BLaER1 treated with 17β-estradiol and CSF1 and Interleukin-3, amounts not matched to agents 10 nM and 100 nM (cell line): ENCODE measurements around the gene AFMID.

Source experiments
- H3K27ac ChIP-seq, 11 experiments: shearing (Covaris generic); formaldehyde crosslinking; 2 replicates each; pipeline ENCODE4 v1.8.1; 2022
- H3K27me3 ChIP-seq, 11 experiments: shearing (Covaris generic); formaldehyde crosslinking; 2 replicates each; pipeline ENCODE4 v1.8.1; 2022
- H3K36me3 ChIP-seq, 11 experiments: shearing (Covaris generic); formaldehyde crosslinking; 2 replicates each; pipeline ENCODE4 v1.8.1; 2022
- H3K4me1 ChIP-seq, 10 experiments: shearing (Covaris generic); formaldehyde crosslinking; 2 replicates each; pipeline ENCODE4 v1.8.1; 2022
- H3K4me2 ChIP-seq, 11 experiments: shearing (Covaris generic); formaldehyde crosslinking; 2 replicates each; pipeline ENCODE4 v1.8.1; 2022
- H3K4me3 ChIP-seq, 10 experiments: shearing (Covaris generic); formaldehyde crosslinking; 2 replicates each; pipeline ENCODE4 v1.8.1; 2022
- H3K9ac ChIP-seq, 11 experiments: shearing (Covaris generic); formaldehyde crosslinking; 2 replicates each; pipeline ENCODE4 v1.8.1; 2022
- H3K9me3 ChIP-seq, 11 experiments: shearing (Covaris generic); formaldehyde crosslinking; replicated peaks in 1 of 11; 2 replicates each; pipeline ENCODE4 v1.8.1; 2022
- H4K20me1 ChIP-seq, 11 experiments: shearing (Covaris generic); formaldehyde crosslinking; 2 replicates each; pipeline ENCODE4 v1.8.1; 2022
- Cebpa-rat ChIP-seq, 11 experiments: shearing (Covaris generic); IDR thresholded peaks; 2 replicates each; pipeline ENCODE4 v1.8.1; 2022

AFMID gene

DNA sequence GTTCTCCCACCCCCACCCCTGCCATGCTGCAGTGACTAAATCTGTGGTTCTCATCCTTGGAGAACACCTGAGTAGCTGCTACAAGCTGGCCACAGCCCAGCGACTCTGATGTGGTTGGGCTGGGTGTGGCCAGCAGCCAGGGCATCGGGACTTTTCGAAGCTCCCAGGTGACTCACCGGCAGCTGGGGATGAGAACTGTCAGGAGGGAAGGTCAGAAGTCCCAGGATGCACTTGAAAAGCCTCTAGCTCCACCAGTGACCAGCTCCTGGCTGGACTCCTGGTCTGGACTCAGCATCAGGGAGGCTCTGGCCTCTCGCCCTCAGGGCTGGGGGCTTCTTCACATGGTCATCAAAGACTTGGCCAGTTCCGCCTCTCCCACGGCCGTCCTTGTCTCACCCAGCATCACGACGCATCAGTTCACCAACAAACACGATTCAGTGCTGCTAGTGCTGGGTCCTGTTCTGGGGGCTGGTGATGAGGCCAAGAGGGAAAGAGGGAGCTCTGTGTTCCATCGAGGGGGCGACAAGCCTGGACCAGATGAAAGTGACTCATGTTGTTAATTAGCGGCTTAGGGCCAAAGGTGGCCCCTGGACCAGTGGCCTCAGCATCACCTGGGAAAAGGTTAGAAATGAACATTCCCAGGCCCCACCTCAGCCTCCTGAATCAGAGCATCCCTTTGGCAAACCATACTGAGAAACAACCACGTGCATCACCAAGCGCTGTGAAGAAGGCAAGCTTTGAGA, 44.9 kb upstream of the AFMID start:
- Histone ChIP-seq H3K27ac (peak overlapping the region in 7 of 11 experiments; percentile 35 to 66 (median 56); a peak in 8 of 22 replicates), H3K36me3 (peaks cover 0 to 23% (median 0%) of the 10 kb centered on the region in 11 experiments; a peak in 9 of 22 replicates), H3K9me3 (no peaks in the 10 kb centered on the region), H3K9ac (peak overlapping the region in 8 of 11 experiments; percentile 42 to 61 (median 56); a peak in 12 of 22 replicates), H3K27me3 (no peaks in the 10 kb centered on the region), H3K4me3 (no peak overlapping the region), H4K20me1 (peaks cover 0 to 64% (median 13%) of the 10 kb centered on the region in 11 experiments; a peak in 13 of 22 replicates), H3K4me2 (peak overlapping the region; percentile 55 to 92 (median 71)), H3K4me1 (peaks cover 63 to 94% (median 76%) of the 10 kb centered on the region in 10 experiments)
- TF ChIP-seq Cebpa-rat (IDR thresholded peaks at IDR 0.05): no peak

DNA sequence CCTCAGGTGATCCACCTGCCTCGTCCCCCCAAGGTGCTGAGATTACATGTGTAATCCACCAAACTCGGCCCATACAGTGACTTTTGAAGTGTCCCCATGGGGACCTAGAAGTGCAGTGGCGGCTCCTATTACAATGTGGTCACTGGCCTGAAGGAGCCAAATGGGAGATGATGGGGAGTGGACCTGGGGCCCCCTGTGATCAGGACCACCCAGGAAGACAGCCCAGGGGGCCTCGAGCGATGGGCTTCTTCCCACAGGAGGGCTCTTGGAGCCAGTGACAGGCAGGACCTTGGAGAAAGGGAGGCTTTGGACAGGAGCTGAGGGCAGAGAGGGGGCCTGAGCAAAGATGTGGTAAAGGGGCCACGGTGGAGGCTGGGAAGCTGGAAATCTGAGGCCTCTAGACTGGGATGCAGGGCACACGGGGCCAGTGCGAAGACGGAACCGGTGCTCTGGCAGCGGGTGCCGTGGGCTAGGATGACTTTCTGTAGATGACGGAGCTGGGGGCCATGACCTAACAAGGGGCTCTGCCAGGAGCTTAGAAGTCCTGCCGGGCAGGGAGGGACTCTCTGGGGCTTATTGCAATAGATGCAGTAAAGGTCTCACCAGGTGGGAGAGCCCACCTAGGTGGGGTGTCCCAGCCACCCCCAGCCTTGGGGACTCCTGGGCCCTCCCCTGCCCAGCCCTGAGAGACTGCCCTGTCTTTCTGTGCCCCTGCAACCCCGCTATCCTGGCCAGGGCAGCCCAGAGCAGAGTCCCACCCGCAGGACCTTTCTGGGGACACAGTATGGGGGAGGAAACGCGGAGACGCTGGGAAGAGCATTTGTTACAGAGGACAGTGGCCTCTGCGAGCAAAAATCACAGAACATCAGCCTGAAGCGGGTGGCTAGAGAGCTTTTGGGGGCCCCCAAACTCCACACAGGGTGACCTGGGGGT, 43.7 kb upstream of the AFMID start:
- H4K20me1 ChIP-seq: peaks cover 0 to 52% (median 3%) of the 10 kb centered on the region in 11 experiments; a peak in 13 of 22 replicates
- peak overlapping the region in 7 of 11 experiments; percentile 24 to 52 (median 36); a peak in 8 of 22 replicates for H3K9ac ChIP-seq
- no peaks in the 10 kb centered on the region for H3K27me3 ChIP-seq
- H3K4me1 ChIP-seq: peaks cover 60 to 94% (median 73%) of the 10 kb centered on the region in 10 experiments
- no peak overlapping the region for H3K4me3 ChIP-seq
- TF ChIP-seq Cebpa-rat (IDR thresholded peaks at IDR 0.05): no peak
- H3K27ac ChIP-seq: peak overlapping the region in 9 of 11 experiments; percentile 1 to 66 (median 57); a peak in 15 of 22 replicates
- peaks cover 0 to 22% (median 0%) of the 10 kb centered on the region in 11 experiments; a peak in 9 of 22 replicates for H3K36me3 ChIP-seq
- H3K4me2 ChIP-seq: peak overlapping the region in 9 of 11 experiments; percentile 29 to 92 (median 77); a peak in 15 of 22 replicates
- H3K9me3 ChIP-seq: no peaks in the 10 kb centered on the region

DNA sequence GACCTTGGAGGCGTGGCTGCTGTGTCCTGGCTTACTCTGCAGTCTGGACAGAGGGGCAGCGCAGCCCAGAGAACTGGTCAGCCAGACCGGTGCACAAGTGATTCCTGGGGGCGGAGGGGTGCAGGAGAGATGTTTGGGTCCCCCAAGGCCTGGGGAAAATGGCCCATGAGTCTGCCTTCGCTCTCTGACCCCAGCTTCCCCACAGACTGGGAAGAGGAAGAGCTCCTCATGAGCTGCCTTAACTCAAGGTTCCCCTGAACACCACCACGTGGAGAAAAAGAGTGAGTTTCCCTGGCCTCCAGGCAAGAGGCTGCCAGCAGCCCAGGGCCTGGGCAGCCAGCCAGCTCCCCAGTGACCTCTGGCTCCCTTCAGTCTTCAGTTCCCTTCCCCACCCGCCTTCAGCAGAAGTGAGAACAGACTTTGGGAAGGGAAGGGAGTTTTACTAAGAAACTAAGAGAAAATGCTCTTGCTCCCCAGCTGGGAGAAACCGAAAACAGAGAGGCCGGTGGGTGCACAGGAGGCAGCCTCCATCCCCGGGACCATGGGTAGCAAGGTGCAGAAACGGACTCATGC, 42.9 kb upstream of the AFMID start:
- Histone ChIP-seq H3K36me3 (peaks cover 0 to 22% (median 0%) of the 10 kb centered on the region in 11 experiments; a peak in 9 of 22 replicates), H3K27ac (peak overlapping the region in 10 of 11 experiments; percentile 1 to 66 (median 54); a peak in 16 of 22 replicates), H3K9ac (peak overlapping the region in 10 of 11 experiments; percentile 12 to 56 (median 32); a peak in 11 of 22 replicates), H3K4me1 (peaks cover 52 to 90% (median 65%) of the 10 kb centered on the region in 10 experiments), H3K27me3 (no peaks in the 10 kb centered on the region), H3K9me3 (no peaks in the 10 kb centered on the region), H4K20me1 (peaks cover 0 to 44% (median 0%) of the 10 kb centered on the region in 11 experiments; a peak in 9 of 22 replicates), H3K4me3 (no peak overlapping the region), H3K4me2 (peak overlapping the region; percentile 14 to 92 (median 55); a peak in 20 of 22 replicates)
- no peak for TF ChIP-seq Cebpa-rat (IDR thresholded peaks at IDR 0.05)

DNA sequence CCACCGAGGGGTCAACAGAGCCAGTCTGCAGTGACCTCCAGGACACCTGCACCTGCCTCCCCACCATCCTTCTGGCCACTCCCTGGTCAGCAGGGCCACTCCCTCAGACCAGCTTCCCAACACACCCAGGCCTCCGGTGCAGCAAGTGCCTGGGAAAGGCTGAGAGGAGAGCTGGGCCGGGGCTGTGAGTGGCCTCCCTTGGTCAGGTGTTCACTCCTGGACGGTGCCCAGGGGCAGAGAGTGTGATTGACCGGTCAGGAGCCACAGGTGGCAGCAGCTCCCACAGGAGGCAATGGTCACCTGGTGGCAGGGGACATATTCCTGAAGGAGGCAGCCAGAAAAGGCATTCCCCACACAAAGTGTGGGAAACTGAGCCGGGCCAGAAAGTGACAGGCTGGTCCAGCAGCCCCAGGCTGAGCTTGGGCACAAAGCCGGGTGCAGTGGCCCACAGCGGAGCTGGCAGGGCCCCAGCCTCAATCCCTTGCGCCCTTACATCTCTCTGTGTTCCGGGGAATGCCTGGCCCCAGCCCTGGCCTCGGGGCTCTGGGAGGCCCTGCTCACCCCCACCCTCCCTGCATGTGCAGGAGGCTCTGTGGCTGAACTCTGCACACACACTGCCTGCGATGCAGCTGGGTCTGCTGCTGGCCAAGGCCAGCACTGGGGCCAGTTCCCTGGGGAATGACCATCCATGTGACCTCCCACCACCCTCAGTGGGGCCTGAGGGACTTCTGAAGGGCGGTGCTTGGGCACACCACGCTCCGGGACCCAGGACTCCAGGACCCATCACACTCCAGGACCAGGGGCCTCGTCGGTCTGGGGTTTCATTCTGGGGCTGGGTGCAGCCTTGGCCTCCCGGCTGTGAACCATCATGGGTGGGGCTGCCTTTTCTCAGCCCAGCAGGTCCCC, 42.2 kb upstream of the AFMID start:
- Histone ChIP-seq H3K36me3 (peaks cover 0 to 22% (median 0%) of the 10 kb centered on the region in 11 experiments; a peak in 9 of 22 replicates), H3K9me3 (no peaks in the 10 kb centered on the region), H3K27me3 (no peaks in the 10 kb centered on the region), H3K9ac (peak overlapping the region in 9 of 11 experiments; percentile 16 to 56 (median 36); a peak in 12 of 22 replicates), H4K20me1 (peaks cover 0 to 37% (median 0%) of the 10 kb centered on the region in 11 experiments; a peak in 8 of 22 replicates), H3K4me1 (peaks cover 49 to 86% (median 60%) of the 10 kb centered on the region in 10 experiments), H3K4me2 (peak overlapping the region; percentile 14 to 92 (median 55); a peak in 19 of 22 replicates), H3K27ac (peak overlapping the region in 8 of 11 experiments; percentile 30 to 66 (median 55); a peak in 14 of 22 replicates), H3K4me3 (no peak overlapping the region)
- TF ChIP-seq Cebpa-rat (IDR thresholded peaks at IDR 0.05): no peak

DNA sequence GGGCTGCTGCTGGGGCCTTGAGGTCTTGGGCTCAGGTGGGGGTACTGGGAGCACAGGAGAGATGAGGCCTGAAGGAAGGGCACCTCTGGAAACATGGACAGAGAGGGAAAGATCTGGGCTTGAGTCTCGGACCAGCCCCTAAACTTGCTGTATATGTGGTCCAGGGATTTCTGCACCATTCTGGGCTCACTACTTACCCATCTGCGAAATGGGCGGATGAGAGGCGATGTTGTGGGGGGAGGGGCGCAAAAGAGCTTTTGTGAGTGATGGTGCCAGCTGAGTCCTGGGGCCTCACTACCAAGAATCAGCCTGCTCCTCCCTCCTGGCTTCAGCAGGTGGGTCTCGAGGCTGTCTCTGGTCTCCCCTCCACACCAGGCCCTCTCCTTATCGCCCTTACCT, 40.7 kb upstream of the AFMID start:
- Histone ChIP-seq H3K27me3 (no peaks in the 10 kb centered on the region), H3K27ac (peak overlapping the region in 1 of 11 experiments; percentile 1; a peak in 1 of 22 replicates), H3K9ac (peak overlapping the region in 1 of 11 experiments; percentile 11; a peak in 1 of 22 replicates), H3K4me1 (peaks cover 37 to 82% (median 49%) of the 10 kb centered on the region in 10 experiments), H4K20me1 (peaks cover 0 to 28% (median 0%) of the 10 kb centered on the region in 11 experiments; a peak in 4 of 22 replicates), H3K36me3 (peaks cover 0 to 14% (median 0%) of the 10 kb centered on the region in 11 experiments; a peak in 9 of 22 replicates), H3K9me3 (no peaks in the 10 kb centered on the region), H3K4me3 (no peak overlapping the region), H3K4me2 (peak overlapping the region in 5 of 11 experiments; percentile 2 to 92 (median 55); a peak in 2 of 22 replicates)
- no peak for TF ChIP-seq Cebpa-rat (IDR thresholded peaks at IDR 0.05)

DNA sequence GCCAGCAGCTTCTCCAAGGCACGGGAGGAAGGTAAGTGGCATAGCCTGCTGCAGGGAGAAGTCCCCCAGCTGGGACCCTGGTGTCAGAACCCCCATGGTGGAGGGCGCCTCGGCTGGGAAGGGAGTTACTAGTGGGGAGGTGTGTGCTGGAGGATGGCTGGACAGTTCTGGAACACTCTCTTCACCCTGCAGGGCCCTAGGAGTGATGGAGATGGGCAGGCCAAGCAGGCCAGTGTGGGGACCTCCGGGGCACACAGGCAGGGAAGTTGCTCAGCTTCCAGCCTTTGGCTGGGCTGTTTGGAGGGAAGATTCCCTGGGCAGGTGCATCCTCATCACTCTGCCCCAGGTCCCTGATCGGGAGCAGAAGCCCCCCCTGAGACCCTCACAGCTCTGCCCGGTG, 40.3 kb upstream of the AFMID start:
- Histone ChIP-seq H3K4me2 (peak overlapping the region; percentile 2 to 57 (median 28); a peak in 15 of 22 replicates), H3K9me3 (no peaks in the 10 kb centered on the region), H3K27ac (no peak overlapping the region), H3K4me1 (peaks cover 33 to 82% (median 45%) of the 10 kb centered on the region in 10 experiments), H4K20me1 (peaks cover 0 to 24% (median 0%) of the 10 kb centered on the region in 11 experiments; a peak in 3 of 22 replicates), H3K27me3 (no peaks in the 10 kb centered on the region), H3K9ac (peak overlapping the region in 5 of 11 experiments; percentile 4 to 47 (median 11); a peak in 5 of 22 replicates), H3K36me3 (peaks cover 0 to 10% (median 0%) of the 10 kb centered on the region in 11 experiments; a peak in 9 of 22 replicates), H3K4me3 (no peak overlapping the region)
- no peak for TF ChIP-seq Cebpa-rat (IDR thresholded peaks at IDR 0.05)
